A549 (cell line): ENCODE results near the gene RGS6. TPM values are rescaled to one million over a fixed set of nuclear protein-coding genes. Genes with fewer than 3 reads are reported as not detected.

Experiments
- ATAC-seq, 2 experiments: fragments of 200-7000 bp in 1 of 2; fragments of >200 bp in 1 of 2; cut with Nextera tagmentation in 1 of 2; cut with Tn5 transposase in 1 of 2; 3 replicates each; pipeline versions ENCODE4 v1.8.0 to v1.9.1; 2018 to 2020; ENCODE audit warnings: mild to moderate bottlenecking in 1 of 2, moderate library complexity in 1 of 2
- CTCF ChIA-PET: fragments of 300-600 bp; sonication (Branson Sonifier 250); formaldehyde crosslinking; extraction: SDS; loops from one replicate; lab custom pipeline; 2021; ENCODE audit warnings: antibody characterized with exemption, inconsistent platforms; lab: Yijun Ruan, JAX
- POLR2A ChIA-PET: fragments of 350-600 bp; formaldehyde crosslinking; extraction: SDS; loops from one replicate; lab custom pipeline; 2021; ENCODE audit warnings: antibody characterized with exemption, inconsistent platforms; lab: Yijun Ruan, JAX
- DNase-seq, 2 experiments: peaks; one replicate each; pipeline versions ENCODE4 v3.0.0 to v3.0.0-alpha.2; 2011 to 2016; ENCODE audit warnings: low read depth in 1 of 2, low spot score in 1 of 2
- FAIRE-seq: peaks from 2 replicates; lab custom pipeline; 2011; peaks lifted over from hg19 to GRCh38; lab: Jason Lieb, UNC
- H3K27ac ChIP-seq, 2 experiments: fragments of >200 bp; sonication (Bioruptor Twin); formaldehyde crosslinking; 3 replicates each; pipeline ENCODE4 v1.5.1; 2016 to 2017
- H3K4me1 ChIP-seq: fragments of >200 bp; sonication (Bioruptor Twin); formaldehyde crosslinking; 3 replicates; pipeline ENCODE4 v1.6.1; 2016
- H3K4me2 ChIP-seq: fragments of >200 bp; sonication (Bioruptor Twin); formaldehyde crosslinking; 3 replicates; pipeline ENCODE4 v1.6.1; 2016
- H3K4me3 ChIP-seq: fragments of >200 bp; sonication (Bioruptor Twin); formaldehyde crosslinking; 3 replicates; pipeline ENCODE4 v1.5.1; 2016
- H3K9me3 ChIP-seq: fragments of >200 bp; sonication (Bioruptor Twin); formaldehyde crosslinking; 3 replicates; pipeline ENCODE4 v1.6.1; 2016
- BHLHE40 ChIP-seq: IDR thresholded peaks from 2 replicates; pipeline ENCODE4 v1.6.1; 2012; ENCODE audit warnings: low read depth, low read length, inconsistent platforms
- CHD4 ChIP-seq: fragments of 200-600 bp; sonication (generic); IDR thresholded peaks from 2 replicates; pipeline ENCODE4 v1.6.1; 2016; ENCODE audit warnings: antibody characterized with exemption, mild to moderate bottlenecking, borderline replicate concordance
- EHF ChIP-seq: fragments of 250-450 bp; sonication (Bioruptor Pico); IDR thresholded peaks from 2 replicates; pipeline ENCODE4 v1.5.0; 2020; ENCODE audit warnings: mild to moderate bottlenecking
- EHMT2 ChIP-seq: fragments of 200-600 bp; sonication (generic); IDR thresholded peaks from 2 replicates; pipeline ENCODE4 v1.6.1; 2016; ENCODE audit warnings: antibody characterized with exemption, low read depth, mild to moderate bottlenecking, moderate library complexity
- EP300 ChIP-seq, 2 experiments: fragments of >200 bp; sonication (Bioruptor Twin); formaldehyde crosslinking; IDR thresholded peaks; 2 replicates in 1 of 2; 3 replicates in 1 of 2; pipeline ENCODE4 v1.6.1; 2016 to 2017
- FOSL2 ChIP-seq, 2 experiments: fragments of 450-650 bp in 1 of 2; fragments of >200 bp in 1 of 2; sonication (Bioruptor Twin) in 1 of 2; formaldehyde crosslinking; IDR thresholded peaks; 2 replicates each; pipeline versions ENCODE4 v1.5.0 to v1.6.1; 2016 to 2020; ENCODE audit warnings: mild to moderate bottlenecking in 1 of 2, moderate library complexity in 1 of 2
- HDAC2 ChIP-seq: fragments of 200-600 bp; sonication (generic); IDR thresholded peaks from 2 replicates; pipeline ENCODE4 v1.6.1; 2016
- HOXB13 ChIP-seq: fragments of 250-450 bp; sonication (Bioruptor Pico); IDR thresholded peaks from 2 replicates; pipeline ENCODE4 v1.5.0; 2020; ENCODE audit warnings: low read depth, mild to moderate bottlenecking, moderate library complexity
- HOXB5 ChIP-seq: fragments of 250-450 bp; sonication (Bioruptor Pico); IDR thresholded peaks from 2 replicates; pipeline ENCODE4 v1.5.0; 2020; ENCODE audit warnings: mild to moderate bottlenecking, moderate library complexity
- POLR2A ChIP-seq: IDR thresholded peaks from 2 replicates; pipeline ENCODE4 v1.6.1; 2012; ENCODE audit warnings: mild to moderate bottlenecking, low read length
- RAD21 ChIP-seq, 2 experiments: fragments of >200 bp in 1 of 2; sonication (Bioruptor Twin) in 1 of 2; formaldehyde crosslinking in 1 of 2; IDR thresholded peaks in 1 of 2; conservative IDR thresholded peaks in 1 of 2; 2 replicates in 1 of 2; 3 replicates in 1 of 2; pipeline ENCODE4 v1.6.1; 2012 to 2018; ENCODE audit warnings: inconsistent platforms in 1 of 2
- RCOR1 ChIP-seq: fragments of 150-350 bp; IDR thresholded peaks from 2 replicates; pipeline ENCODE4 v1.6.1; 2014; ENCODE audit warnings: antibody characterized with exemption, low read length, low read depth
- TP53 ChIP-seq: fragments of 250-450 bp; sonication (Bioruptor Pico); IDR thresholded peaks from 2 replicates; pipeline ENCODE4 v1.5.0; 2021; ENCODE audit warnings: mild to moderate bottlenecking, moderate library complexity
- ZFP36 ChIP-seq: fragments of 450-650 bp; IDR thresholded peaks from 2 replicates; pipeline ENCODE4 v1.6.1; 2014; ENCODE audit warnings: borderline replicate concordance; ENCODE audit not compliant: partially characterized antibody
- ZNF302 ChIP-seq: fragments of 250-450 bp; sonication (Bioruptor Pico); IDR thresholded peaks from 2 replicates; pipeline ENCODE4 v1.9.0; 2021; ENCODE audit warnings: inconsistent platforms, mild to moderate bottlenecking, moderate library complexity
- WGBS: methylation state at CpG from one replicate; pipeline ENCODE4 v1.1.6; 2017; ENCODE audit errors: missing lambda C conversion rate; 5-methylcytosine and 5-hydroxymethylcytosine counted together
- polyA plus RNA-seq, 4 experiments: library from polyadenylated mRNA; depleted of rRNA in 3 of 4; stranded (reverse); fragments of >200 nt; fragmentation: RNase III in 1 of 4; extraction: RNeasy Plus Mini Kit Qiagen cat#74134 plus additional on column Dnase treatment in 1 of 4; gene quantifications; 2 replicates in 3 of 4; 3 replicates in 1 of 4; pipeline ENCODE4 v1.2.3, GENCODE V29; 2011 to 2017
- TF ChIP-seq, protein P1 (sequence below): fragments of >200 bp; sonication (Bioruptor Twin); formaldehyde crosslinking; IDR thresholded peaks from 3 replicates; pipeline ENCODE4 v1.6.1; 2016
- TF ChIP-seq, protein P2 (sequence below): fragments of >200 bp; sonication (Bioruptor Twin); formaldehyde crosslinking; IDR thresholded peaks from 3 replicates; pipeline ENCODE4 v1.5.1; 2016
- TF ChIP-seq, protein P3 (sequence below): fragments of 150-350 bp; IDR thresholded peaks from 2 replicates; pipeline ENCODE4 v1.6.1; 2014; ENCODE audit warnings: low read depth, mild to moderate bottlenecking, low read length
- TF ChIP-seq, protein P4 (sequence below): fragments of 450-650 bp; IDR thresholded peaks from 2 replicates; pipeline ENCODE4 v1.6.1; 2014; ENCODE audit warnings: antibody characterized with exemption
- TF ChIP-seq, protein P5 (sequence below): fragments of 250-450 bp; sonication (Bioruptor Pico); IDR thresholded peaks from 2 replicates; pipeline ENCODE4 v1.5.0; 2021; ENCODE audit warnings: mild to moderate bottlenecking, moderate library complexity, borderline replicate concordance

RGS6 gene
- polyA plus RNA-seq, 2 of the 4 experiments (the other 2 are of a cell fraction): not detected

DNA sequence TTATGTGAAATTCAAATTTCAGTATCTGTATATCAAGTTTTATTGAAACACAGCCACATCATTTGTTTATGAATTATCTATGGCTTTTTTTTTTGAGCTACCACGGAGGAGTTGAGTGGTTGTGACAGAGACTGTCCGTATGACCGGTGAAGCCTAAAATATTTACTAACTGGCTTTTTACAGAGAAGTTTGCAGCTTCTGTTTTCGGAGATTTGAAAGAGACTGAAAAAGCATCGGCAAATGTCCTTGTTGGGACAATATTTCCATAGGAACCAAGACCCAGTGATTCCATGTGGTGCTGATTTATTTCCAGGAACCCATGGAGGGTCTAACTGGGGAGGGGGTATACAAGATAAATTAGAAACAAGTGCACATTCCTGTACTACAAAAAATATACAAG, 56.2 kb downstream of the RGS6 start:
- DNase-seq (no peak), ATAC-seq (no peak), FAIRE-seq (no peak)
- Histone ChIP-seq H3K4me1 (no peaks in the 10 kb centered on the region), H3K4me3 (no peak overlapping the region), H3K9me3 (no peaks in the 10 kb centered on the region), H3K4me2 (no peak overlapping the region), H3K27ac (no peak overlapping the region)
- WGBS: 35% methylated on average over 5 of the region's 5 CpGs
- ChIA-PET CTCF (no interaction called here), POLR2A (no interaction called here)
- TF ChIP-seq EHF (CRISPR knock-in tag) (no peak), TP53 (CRISPR knock-in tag) (no peak), BHLHE40 (no peak), EP300 (IDR thresholded peaks at IDR 0.05) (no peak), ZFP36 (no peak)

DNA sequence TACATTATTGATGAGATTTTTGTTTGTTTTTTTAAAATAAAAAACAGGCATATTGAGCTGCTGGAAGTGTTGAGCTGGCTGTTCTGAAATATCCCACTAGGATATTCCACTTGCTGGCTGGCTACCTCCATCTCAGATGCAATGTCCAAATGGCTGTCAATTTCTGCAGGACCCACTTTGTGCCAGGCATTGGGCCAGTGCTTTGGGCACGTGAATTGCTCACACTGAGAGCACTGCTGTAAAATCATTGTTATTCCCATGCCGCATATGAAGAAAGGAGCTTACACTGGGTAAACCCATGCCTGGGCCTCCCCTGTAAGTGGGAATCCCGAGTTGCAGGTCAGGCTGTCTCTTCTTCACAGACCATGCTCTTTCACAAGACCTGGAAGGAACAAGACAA, 56.7 kb downstream of the RGS6 start:
- FAIRE-seq (no peak), ATAC-seq (no peak), DNase-seq (no peak)
- Histone ChIP-seq H3K9me3 (no peaks in the 10 kb centered on the region), H3K27ac (no peak overlapping the region), H3K4me1 (no peaks in the 10 kb centered on the region), H3K4me3 (no peak overlapping the region), H3K4me2 (no peak overlapping the region)
- ChIA-PET POLR2A (no interaction called here), CTCF (no interaction called here)
- WGBS: 33% methylated on average over 3 of the region's 3 CpGs
- TF ChIP-seq EHMT2 (no peak), RCOR1 (no peak), RAD21 (conservative IDR thresholded peaks at IDR 0.05 in 1 of 2, IDR thresholded peaks at IDR 0.05 in 1 of 2) (no peak), TP53 (CRISPR knock-in tag) (no peak), CHD4 (no peak), POLR2A (no peak), HDAC2 (no peak), FOSL2 (IDR thresholded peaks at IDR 0.05) (no peak), FOSL2 (CRISPR knock-in tag; IDR thresholded peaks at IDR 0.05) (no peak), HOXB5 (CRISPR knock-in tag) (no peak), ZFP36 (no peak), HOXB13 (CRISPR knock-in tag) (no peak), ZNF302 (CRISPR knock-in tag) (no peak)
- TF ChIP-seq, protein P1, sequence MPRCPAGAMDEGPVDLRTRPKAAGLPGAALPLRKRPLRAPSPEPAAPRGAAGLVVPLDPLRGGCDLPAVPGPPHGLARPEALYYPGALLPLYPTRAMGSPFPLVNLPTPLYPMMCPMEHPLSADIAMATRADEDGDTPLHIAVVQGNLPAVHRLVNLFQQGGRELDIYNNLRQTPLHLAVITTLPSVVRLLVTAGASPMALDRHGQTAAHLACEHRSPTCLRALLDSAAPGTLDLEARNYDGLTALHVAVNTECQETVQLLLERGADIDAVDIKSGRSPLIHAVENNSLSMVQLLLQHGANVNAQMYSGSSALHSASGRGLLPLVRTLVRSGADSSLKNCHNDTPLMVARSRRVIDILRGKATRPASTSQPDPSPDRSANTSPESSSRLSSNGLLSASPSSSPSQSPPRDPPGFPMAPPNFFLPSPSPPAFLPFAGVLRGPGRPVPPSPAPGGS: no peak
- TF ChIP-seq, protein P2, sequence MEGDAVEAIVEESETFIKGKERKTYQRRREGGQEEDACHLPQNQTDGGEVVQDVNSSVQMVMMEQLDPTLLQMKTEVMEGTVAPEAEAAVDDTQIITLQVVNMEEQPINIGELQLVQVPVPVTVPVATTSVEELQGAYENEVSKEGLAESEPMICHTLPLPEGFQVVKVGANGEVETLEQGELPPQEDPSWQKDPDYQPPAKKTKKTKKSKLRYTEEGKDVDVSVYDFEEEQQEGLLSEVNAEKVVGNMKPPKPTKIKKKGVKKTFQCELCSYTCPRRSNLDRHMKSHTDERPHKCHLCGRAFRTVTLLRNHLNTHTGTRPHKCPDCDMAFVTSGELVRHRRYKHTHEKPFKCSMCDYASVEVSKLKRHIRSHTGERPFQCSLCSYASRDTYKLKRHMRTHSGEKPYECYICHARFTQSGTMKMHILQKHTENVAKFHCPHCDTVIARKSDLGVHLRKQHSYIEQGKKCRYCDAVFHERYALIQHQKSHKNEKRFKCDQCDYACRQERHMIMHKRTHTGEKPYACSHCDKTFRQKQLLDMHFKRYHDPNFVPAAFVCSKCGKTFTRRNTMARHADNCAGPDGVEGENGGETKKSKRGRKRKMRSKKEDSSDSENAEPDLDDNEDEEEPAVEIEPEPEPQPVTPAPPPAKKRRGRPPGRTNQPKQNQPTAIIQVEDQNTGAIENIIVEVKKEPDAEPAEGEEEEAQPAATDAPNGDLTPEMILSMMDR: no peak
- TF ChIP-seq, protein P3, sequence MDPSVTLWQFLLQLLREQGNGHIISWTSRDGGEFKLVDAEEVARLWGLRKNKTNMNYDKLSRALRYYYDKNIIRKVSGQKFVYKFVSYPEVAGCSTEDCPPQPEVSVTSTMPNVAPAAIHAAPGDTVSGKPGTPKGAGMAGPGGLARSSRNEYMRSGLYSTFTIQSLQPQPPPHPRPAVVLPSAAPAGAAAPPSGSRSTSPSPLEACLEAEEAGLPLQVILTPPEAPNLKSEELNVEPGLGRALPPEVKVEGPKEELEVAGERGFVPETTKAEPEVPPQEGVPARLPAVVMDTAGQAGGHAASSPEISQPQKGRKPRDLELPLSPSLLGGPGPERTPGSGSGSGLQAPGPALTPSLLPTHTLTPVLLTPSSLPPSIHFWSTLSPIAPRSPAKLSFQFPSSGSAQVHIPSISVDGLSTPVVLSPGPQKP: no peak
- TF ChIP-seq, protein P4, sequence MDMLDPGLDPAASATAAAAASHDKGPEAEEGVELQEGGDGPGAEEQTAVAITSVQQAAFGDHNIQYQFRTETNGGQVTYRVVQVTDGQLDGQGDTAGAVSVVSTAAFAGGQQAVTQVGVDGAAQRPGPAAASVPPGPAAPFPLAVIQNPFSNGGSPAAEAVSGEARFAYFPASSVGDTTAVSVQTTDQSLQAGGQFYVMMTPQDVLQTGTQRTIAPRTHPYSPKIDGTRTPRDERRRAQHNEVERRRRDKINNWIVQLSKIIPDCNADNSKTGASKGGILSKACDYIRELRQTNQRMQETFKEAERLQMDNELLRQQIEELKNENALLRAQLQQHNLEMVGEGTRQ: no peak
- TF ChIP-seq, protein P5, sequence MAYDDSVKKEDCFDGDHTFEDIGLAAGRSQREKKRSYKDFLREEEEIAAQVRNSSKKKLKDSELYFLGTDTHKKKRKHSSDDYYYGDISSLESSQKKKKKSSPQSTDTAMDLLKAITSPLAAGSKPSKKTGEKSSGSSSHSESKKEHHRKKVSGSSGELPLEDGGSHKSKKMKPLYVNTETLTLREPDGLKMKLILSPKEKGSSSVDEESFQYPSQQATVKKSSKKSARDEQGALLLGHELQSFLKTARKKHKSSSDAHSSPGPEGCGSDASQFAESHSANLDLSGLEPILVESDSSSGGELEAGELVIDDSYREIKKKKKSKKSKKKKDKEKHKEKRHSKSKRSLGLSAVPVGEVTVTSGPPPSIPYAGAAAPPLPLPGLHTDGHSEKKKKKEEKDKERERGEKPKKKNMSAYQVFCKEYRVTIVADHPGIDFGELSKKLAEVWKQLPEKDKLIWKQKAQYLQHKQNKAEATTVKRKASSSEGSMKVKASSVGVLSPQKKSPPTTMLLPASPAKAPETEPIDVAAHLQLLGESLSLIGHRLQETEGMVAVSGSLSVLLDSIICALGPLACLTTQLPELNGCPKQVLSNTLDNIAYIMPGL (CRISPR knock-in tag): no peak
